Tibial nerve (tissue), 4 donors: Measurements from ENCODE around the gene RFX4.
"Not testable (repeated sequence)": the region's sequence is repeated elsewhere in the genome, so short reads cannot be mapped to it uniquely, and the experiment has no call there.

Experiments
- EP300 ChIP-seq, 2 donors: sonication (generic); formaldehyde crosslinking; IDR thresholded peaks; one replicate each; pipeline ENCODE4 v1.6.1; 2017; ENCODE audit warnings: antibody characterized with exemption in 2 of 2, mild to moderate bottlenecking in 1 of 2
- POLR2A ChIP-seq, 2 donors: fragments of 450-650 bp; IDR thresholded peaks; one replicate each; pipeline ENCODE4 v1.6.1; 2017; ENCODE audit warnings: antibody characterized with exemption in 2 of 2, mild to moderate bottlenecking in 2 of 2, moderate library complexity in 2 of 2
- TF ChIP-seq, protein P1 (sequence below), 5 experiments: fragments of 200-600 bp in 3 of 5; fragments of 450-650 bp in 2 of 5; sonication (generic) in 3 of 5; IDR thresholded peaks; one replicate each; pipeline ENCODE4 v1.5.1; 2016 to 2019; ENCODE audit warnings: antibody characterized with exemption in 5 of 5, mild to moderate bottlenecking in 3 of 5, moderate library complexity in 2 of 5

DNA sequence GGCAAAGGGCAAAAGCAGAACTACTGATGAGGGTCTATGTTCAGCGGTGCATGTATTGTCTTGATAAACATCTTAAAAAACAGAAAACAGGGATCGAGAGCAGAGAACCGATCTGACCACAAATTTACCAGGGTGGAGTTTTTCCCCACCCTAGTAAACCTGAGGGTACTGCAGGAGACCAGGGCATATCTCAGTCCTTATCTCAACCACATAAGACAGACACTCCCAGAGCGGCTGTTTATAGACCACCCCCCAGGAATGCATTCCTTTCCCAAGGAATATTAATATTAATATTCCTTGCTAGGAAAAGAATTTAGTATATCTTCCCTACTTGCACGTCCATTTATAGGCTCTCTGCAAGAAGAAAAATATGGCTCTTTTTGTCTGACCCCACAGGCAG, 37.8 kb downstream of the RFX4 start:
- not testable (repeated sequence) for TF ChIP-seq POLR2A, EP300 (IDR thresholded peaks at IDR 0.05)
- TF ChIP-seq, protein P1, sequence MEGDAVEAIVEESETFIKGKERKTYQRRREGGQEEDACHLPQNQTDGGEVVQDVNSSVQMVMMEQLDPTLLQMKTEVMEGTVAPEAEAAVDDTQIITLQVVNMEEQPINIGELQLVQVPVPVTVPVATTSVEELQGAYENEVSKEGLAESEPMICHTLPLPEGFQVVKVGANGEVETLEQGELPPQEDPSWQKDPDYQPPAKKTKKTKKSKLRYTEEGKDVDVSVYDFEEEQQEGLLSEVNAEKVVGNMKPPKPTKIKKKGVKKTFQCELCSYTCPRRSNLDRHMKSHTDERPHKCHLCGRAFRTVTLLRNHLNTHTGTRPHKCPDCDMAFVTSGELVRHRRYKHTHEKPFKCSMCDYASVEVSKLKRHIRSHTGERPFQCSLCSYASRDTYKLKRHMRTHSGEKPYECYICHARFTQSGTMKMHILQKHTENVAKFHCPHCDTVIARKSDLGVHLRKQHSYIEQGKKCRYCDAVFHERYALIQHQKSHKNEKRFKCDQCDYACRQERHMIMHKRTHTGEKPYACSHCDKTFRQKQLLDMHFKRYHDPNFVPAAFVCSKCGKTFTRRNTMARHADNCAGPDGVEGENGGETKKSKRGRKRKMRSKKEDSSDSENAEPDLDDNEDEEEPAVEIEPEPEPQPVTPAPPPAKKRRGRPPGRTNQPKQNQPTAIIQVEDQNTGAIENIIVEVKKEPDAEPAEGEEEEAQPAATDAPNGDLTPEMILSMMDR (IDR thresholded peaks at IDR 0.05) = not testable (repeated sequence)
